ENCODE measurements around the gene SUPT20H.

The SUPT20H gene

GRCh38 chr13:37097076-37097475 lies 37.6 kb upstream of the SUPT20H start:
- TF ChIP-seq, protein P1, sequence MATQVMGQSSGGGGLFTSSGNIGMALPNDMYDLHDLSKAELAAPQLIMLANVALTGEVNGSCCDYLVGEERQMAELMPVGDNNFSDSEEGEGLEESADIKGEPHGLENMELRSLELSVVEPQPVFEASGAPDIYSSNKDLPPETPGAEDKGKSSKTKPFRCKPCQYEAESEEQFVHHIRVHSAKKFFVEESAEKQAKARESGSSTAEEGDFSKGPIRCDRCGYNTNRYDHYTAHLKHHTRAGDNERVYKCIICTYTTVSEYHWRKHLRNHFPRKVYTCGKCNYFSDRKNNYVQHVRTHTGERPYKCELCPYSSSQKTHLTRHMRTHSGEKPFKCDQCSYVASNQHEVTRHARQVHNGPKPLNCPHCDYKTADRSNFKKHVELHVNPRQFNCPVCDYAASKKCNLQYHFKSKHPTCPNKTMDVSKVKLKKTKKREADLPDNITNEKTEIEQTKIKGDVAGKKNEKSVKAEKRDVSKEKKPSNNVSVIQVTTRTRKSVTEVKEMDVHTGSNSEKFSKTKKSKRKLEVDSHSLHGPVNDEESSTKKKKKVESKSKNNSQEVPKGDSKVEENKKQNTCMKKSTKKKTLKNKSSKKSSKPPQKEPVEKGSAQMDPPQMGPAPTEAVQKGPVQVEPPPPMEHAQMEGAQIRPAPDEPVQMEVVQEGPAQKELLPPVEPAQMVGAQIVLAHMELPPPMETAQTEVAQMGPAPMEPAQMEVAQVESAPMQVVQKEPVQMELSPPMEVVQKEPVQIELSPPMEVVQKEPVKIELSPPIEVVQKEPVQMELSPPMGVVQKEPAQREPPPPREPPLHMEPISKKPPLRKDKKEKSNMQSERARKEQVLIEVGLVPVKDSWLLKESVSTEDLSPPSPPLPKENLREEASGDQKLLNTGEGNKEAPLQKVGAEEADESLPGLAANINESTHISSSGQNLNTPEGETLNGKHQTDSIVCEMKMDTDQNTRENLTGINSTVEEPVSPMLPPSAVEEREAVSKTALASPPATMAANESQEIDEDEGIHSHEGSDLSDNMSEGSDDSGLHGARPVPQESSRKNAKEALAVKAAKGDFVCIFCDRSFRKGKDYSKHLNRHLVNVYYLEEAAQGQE (IDR thresholded peaks at IDR 0.05; ENCODE audit: insufficient read depth in 1 of 2, low read depth in 2 of 2, low read length in 2 of 2), result no peak
- no peak for TF ChIP-seq TAF1 (IDR thresholded peaks at IDR 0.05; ENCODE audit: borderline replicate concordance, insufficient read depth, low read length)
- no peak for TF ChIP-seq FOXP2 (optimal IDR thresholded peaks at IDR 0.05; ENCODE audit: borderline replicate concordance, extremely low read depth, extremely low read length, insufficient read depth)
- no peak for TF ChIP-seq SIN3A (IDR thresholded peaks at IDR 0.05; ENCODE audit: borderline replicate concordance, insufficient read depth, low read length)
- TF ChIP-seq POLR2AphosphoS5 (IDR thresholded peaks at IDR 0.05; ENCODE audit: low read depth, low read length), result no peak

- TF ChIP-seq TAF1 (IDR thresholded peaks at IDR 0.05; ENCODE audit: borderline replicate concordance, insufficient read depth, low read length) (no peak), FOXP2 (optimal IDR thresholded peaks at IDR 0.05; ENCODE audit: borderline replicate concordance, extremely low read depth, extremely low read length, insufficient read depth) (no peak)
These were observed 35.4 kb upstream of the SUPT20H start for GRCh38 chr13:37094840-37095239.

- TF ChIP-seq FOXP2 (optimal IDR thresholded peaks at IDR 0.05; ENCODE audit: borderline replicate concordance, extremely low read depth, extremely low read length, insufficient read depth) (no peak), TAF1 (IDR thresholded peaks at IDR 0.05; ENCODE audit: borderline replicate concordance, insufficient read depth, low read length) (no peak), SIN3A (IDR thresholded peaks at IDR 0.05; ENCODE audit: borderline replicate concordance, insufficient read depth, low read length) (no peak), POLR2AphosphoS5 (IDR thresholded peaks at IDR 0.05; ENCODE audit: low read depth, low read length) (no peak)
- TF ChIP-seq, protein P1 (IDR thresholded peaks at IDR 0.05; ENCODE audit: insufficient read depth in 1 of 2, low read depth in 2 of 2, low read length in 2 of 2), result no peak
These were observed 34.6 kb upstream of the SUPT20H start for GRCh38 chr13:37094099-37094498.

GRCh38 chr13:37091835-37092234 lies 32.3 kb upstream of the SUPT20H start:
- TF ChIP-seq POLR2AphosphoS5 (IDR thresholded peaks at IDR 0.05; ENCODE audit: low read depth, low read length) (no peak), TAF1 (IDR thresholded peaks at IDR 0.05; ENCODE audit: borderline replicate concordance, insufficient read depth, low read length) (no peak), FOXP2 (optimal IDR thresholded peaks at IDR 0.05; ENCODE audit: borderline replicate concordance, extremely low read depth, extremely low read length, insufficient read depth) (no peak), SIN3A (IDR thresholded peaks at IDR 0.05; ENCODE audit: borderline replicate concordance, insufficient read depth, low read length) (no peak)
- TF ChIP-seq, protein P1 (IDR thresholded peaks at IDR 0.05; ENCODE audit: insufficient read depth in 1 of 2, low read depth in 2 of 2, low read length in 2 of 2), result no peak

DNA sequence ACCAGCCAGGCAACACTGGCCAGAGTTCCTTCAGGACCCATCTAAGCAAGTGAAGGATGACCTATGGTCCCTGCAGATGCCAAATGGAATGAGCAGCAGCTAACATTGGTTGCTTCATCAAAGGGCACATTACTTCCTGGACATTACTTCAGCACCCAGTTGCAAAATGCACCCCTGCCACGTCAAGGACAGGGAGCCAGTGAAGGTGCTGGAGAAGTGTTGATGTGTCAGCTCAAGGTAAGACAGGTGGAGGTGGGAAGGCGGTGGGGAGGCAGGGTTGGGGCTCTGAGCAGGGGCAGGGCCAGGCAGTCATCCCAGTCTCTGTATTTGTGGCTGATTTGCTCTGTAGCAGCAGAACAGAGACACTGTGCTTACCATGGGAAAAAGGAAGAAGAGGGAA lies 31.4 kb upstream of the SUPT20H start:
- TF ChIP-seq TAF1 (IDR thresholded peaks at IDR 0.05; ENCODE audit: borderline replicate concordance, insufficient read depth, low read length) (no peak), FOXP2 (optimal IDR thresholded peaks at IDR 0.05; ENCODE audit: borderline replicate concordance, extremely low read depth, extremely low read length, insufficient read depth) (no peak), SIN3A (IDR thresholded peaks at IDR 0.05; ENCODE audit: borderline replicate concordance, insufficient read depth, low read length) (no peak), POLR2AphosphoS5 (IDR thresholded peaks at IDR 0.05; ENCODE audit: low read depth, low read length) (no peak)
- TF ChIP-seq, protein P1 (IDR thresholded peaks at IDR 0.05; ENCODE audit: insufficient read depth in 1 of 2, low read depth in 2 of 2, low read length in 2 of 2), result no peak

Data from PFSK-1 (cell line).